A673 (cell line): ENCODE results near the gene WNT3.

ENCODE experiments used
- EZH2 ChIP-seq: fragments of 200-600 bp; sonication (generic); IDR thresholded peaks from 2 replicates; pipeline ENCODE4 v1.6.1; 2017; ENCODE audit warnings: borderline replicate concordance, low read depth, mild to moderate bottlenecking, mixed read lengths, antibody characterized with exemption, low read length; ENCODE audit not compliant: poor library complexity, severe bottlenecking
- TF ChIP-seq, protein P1 (sequence below): fragments of 300-800, 200-600 bp; sonication (generic); conservative IDR thresholded peaks from 2 replicates; pipeline ENCODE4 v1.5.1; 2017; ENCODE audit warnings: low read depth, mild to moderate bottlenecking, antibody characterized with exemption, low read length, moderate library complexity, mixed read lengths

DNA sequence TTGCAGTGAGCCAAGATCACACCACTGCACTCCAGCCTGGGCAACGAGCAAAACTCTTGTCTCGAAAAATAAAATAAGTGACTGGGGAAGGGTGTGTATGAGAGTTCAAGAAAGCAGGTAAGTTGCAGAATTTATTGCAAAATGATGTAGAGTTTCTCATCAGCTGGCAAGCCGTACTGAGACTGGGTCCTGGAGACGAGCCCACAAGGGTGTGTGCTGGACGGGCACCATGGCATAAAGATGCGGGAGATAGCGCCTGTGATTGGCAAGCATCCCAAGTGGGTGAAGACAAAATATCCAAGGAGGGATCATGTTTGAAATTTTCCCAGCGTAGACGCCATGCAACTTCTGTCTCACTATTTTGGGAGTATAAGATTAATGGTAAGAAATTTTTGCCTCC, 59.4 kb downstream of the WNT3 start:
- TF ChIP-seq, protein P1, sequence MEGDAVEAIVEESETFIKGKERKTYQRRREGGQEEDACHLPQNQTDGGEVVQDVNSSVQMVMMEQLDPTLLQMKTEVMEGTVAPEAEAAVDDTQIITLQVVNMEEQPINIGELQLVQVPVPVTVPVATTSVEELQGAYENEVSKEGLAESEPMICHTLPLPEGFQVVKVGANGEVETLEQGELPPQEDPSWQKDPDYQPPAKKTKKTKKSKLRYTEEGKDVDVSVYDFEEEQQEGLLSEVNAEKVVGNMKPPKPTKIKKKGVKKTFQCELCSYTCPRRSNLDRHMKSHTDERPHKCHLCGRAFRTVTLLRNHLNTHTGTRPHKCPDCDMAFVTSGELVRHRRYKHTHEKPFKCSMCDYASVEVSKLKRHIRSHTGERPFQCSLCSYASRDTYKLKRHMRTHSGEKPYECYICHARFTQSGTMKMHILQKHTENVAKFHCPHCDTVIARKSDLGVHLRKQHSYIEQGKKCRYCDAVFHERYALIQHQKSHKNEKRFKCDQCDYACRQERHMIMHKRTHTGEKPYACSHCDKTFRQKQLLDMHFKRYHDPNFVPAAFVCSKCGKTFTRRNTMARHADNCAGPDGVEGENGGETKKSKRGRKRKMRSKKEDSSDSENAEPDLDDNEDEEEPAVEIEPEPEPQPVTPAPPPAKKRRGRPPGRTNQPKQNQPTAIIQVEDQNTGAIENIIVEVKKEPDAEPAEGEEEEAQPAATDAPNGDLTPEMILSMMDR = no peak
- no peak for TF ChIP-seq EZH2
